HEK293 (cell line): ENCODE measurements around the gene IL25.

ENCODE experiments used
- CTCF ChIA-PET: fragments of 350-600 bp; formaldehyde crosslinking; extraction: SDS; loops from one replicate; lab custom pipeline; 2021; ENCODE audit warnings: antibody characterized with exemption; lab: Yijun Ruan, JAX
- POLR2A ChIA-PET: fragments of 300-600 bp; formaldehyde crosslinking; extraction: SDS; loops from one replicate; lab custom pipeline; 2020; ENCODE audit warnings: antibody characterized with exemption, inconsistent platforms; lab: Yijun Ruan, JAX
- H3K27ac ChIP-seq: fragments of 200-500 bp; sonication (Bioruptor generic); 2 replicates; pipeline ENCODE4 v1.5.1; 2014; ENCODE audit warnings: low read depth, low read length, control low read depth, inconsistent platforms; ENCODE audit errors: extremely low read depth
- H3K36me3 ChIP-seq, 2 experiments: fragments of 200-500 bp in 1 of 2; sonication (Bioruptor generic) in 1 of 2; 1 replicate in 1 of 2; 2 replicates in 1 of 2; pipeline ENCODE4 v1.5.1; 2014 to 2017; ENCODE audit warnings: inconsistent platforms in 2 of 2, low read length in 2 of 2; ENCODE audit not compliant: control insufficient read depth in 2 of 2, insufficient read depth in 1 of 2
- H3K4me1 ChIP-seq: fragments of 200-500 bp; sonication (Bioruptor generic); 2 replicates; pipeline ENCODE4 v1.5.1; 2014; ENCODE audit warnings: mild to moderate bottlenecking, low read length, inconsistent platforms; ENCODE audit not compliant: control insufficient read depth, insufficient read depth
- H3K4me3 ChIP-seq: 2 replicates; pipeline ENCODE4 v1.5.1; 2011; ENCODE audit warnings: low read depth, mild to moderate bottlenecking, control low read depth, low read length, moderate library complexity
- H3K9me3 ChIP-seq: fragments of 200-500 bp; sonication (Bioruptor generic); 2 replicates; pipeline ENCODE4 v1.5.1; 2014; ENCODE audit warnings: low read depth, low read length, inconsistent platforms; ENCODE audit not compliant: control insufficient read depth, insufficient read depth
- HOXD13 ChIP-seq: sonication (generic); formaldehyde crosslinking; IDR thresholded peaks from 2 replicates; pipeline ENCODE4 v1.8.0; 2022; ENCODE audit warnings: missing genetic modification reagents, borderline replicate concordance
- SP3 ChIP-seq: fragments of 450-650 bp; formaldehyde crosslinking; IDR thresholded peaks from 2 replicates; pipeline ENCODE4 v1.5.1; 2016; ENCODE audit warnings: missing biosample characterization, missing genetic modification characterization
- ZBTB8A ChIP-seq: fragments of 450-650 bp; formaldehyde crosslinking; IDR thresholded peaks from 2 replicates; pipeline ENCODE4 v1.5.1; 2016; ENCODE audit warnings: missing biosample characterization, missing genetic modification characterization
- ZFP37 ChIP-seq: fragments of 450-650 bp; formaldehyde crosslinking; IDR thresholded peaks from 2 replicates; pipeline ENCODE4 v1.5.1; 2016; ENCODE audit warnings: missing biosample characterization, missing genetic modification characterization
- ZNF10 ChIP-seq: fragments of 450-650 bp; formaldehyde crosslinking; IDR thresholded peaks from 2 replicates; pipeline ENCODE4 v1.5.1; 2017; ENCODE audit warnings: missing biosample characterization, missing genetic modification characterization
- ZNF121 ChIP-seq: fragments of 450-650 bp; formaldehyde crosslinking; IDR thresholded peaks from 2 replicates; pipeline ENCODE4 v1.5.1; 2016; ENCODE audit warnings: missing biosample characterization, missing genetic modification characterization
- ZNF274 ChIP-seq, 2 experiments: fragments of 200-500 bp in 1 of 2; fragments of 450-650 bp in 1 of 2; sonication (Bioruptor generic) in 1 of 2; formaldehyde crosslinking in 1 of 2; IDR thresholded peaks; 2 replicates each; pipeline versions ENCODE4 v1.5.1 to v1.6.1; 2014 to 2016; ENCODE audit warnings: borderline replicate concordance in 1 of 2, inconsistent platforms in 1 of 2, low read length in 1 of 2, missing biosample characterization in 1 of 2, missing genetic modification characterization in 1 of 2
- ZNF311 ChIP-seq: fragments of 450-650 bp; formaldehyde crosslinking; IDR thresholded peaks from 2 replicates; pipeline ENCODE4 v1.5.1; 2017; ENCODE audit warnings: missing biosample characterization, missing genetic modification characterization, borderline replicate concordance
- ZNF341 ChIP-seq: fragments of 450-650 bp; formaldehyde crosslinking; IDR thresholded peaks from 2 replicates; pipeline ENCODE4; 2016; ENCODE audit warnings: low read depth, missing biosample characterization, missing genetic modification characterization
- ZNF501 ChIP-seq: fragments of 450-650 bp; formaldehyde crosslinking; IDR thresholded peaks from 2 replicates; pipeline ENCODE4 v1.5.1; 2016; ENCODE audit warnings: missing biosample characterization, missing genetic modification characterization
- ZNF624 ChIP-seq: fragments of 450-650 bp; formaldehyde crosslinking; IDR thresholded peaks from 2 replicates; pipeline ENCODE4 v1.5.1; 2017; ENCODE audit warnings: missing biosample characterization, missing genetic modification characterization
- TF ChIP-seq, protein P1 (sequence below): fragments of 450-650 bp; formaldehyde crosslinking; IDR thresholded peaks from 2 replicates; pipeline ENCODE4 v1.5.1; 2016; ENCODE audit warnings: missing biosample characterization, missing genetic modification characterization
- TF ChIP-seq, protein P2 (sequence below): fragments of 450-650 bp; formaldehyde crosslinking; IDR thresholded peaks from 2 replicates; pipeline ENCODE4 v1.5.1; 2016; ENCODE audit warnings: missing biosample characterization, missing genetic modification characterization, borderline replicate concordance
- TF ChIP-seq, protein P3 (sequence below): fragments of 450-650 bp; formaldehyde crosslinking; IDR thresholded peaks from 2 replicates; pipeline ENCODE4 v1.5.1; 2017; ENCODE audit warnings: missing biosample characterization, missing genetic modification characterization
- TF ChIP-seq, protein P4 (sequence below): fragments of 450-650 bp; formaldehyde crosslinking; IDR thresholded peaks from 2 replicates; pipeline ENCODE4 v1.5.0; 2017; ENCODE audit warnings: missing biosample characterization, missing genetic modification characterization, borderline replicate concordance
- TF ChIP-seq, protein P5 (sequence below): fragments of 450-650 bp; formaldehyde crosslinking; IDR thresholded peaks from 2 replicates; pipeline ENCODE4 v1.5.1; 2017; ENCODE audit warnings: missing biosample characterization, missing genetic modification characterization
- TF ChIP-seq, protein P6 (sequence below): fragments of 450-650 bp; formaldehyde crosslinking; IDR thresholded peaks from 2 replicates; pipeline ENCODE4 v1.5.1; 2016; ENCODE audit warnings: missing biosample characterization, missing genetic modification characterization, low read depth
- TF ChIP-seq, protein P7 (sequence below): fragments of 450-650 bp; formaldehyde crosslinking; IDR thresholded peaks from 2 replicates; pipeline ENCODE4 v1.5.1; 2016; ENCODE audit warnings: missing biosample characterization, missing genetic modification characterization, low read depth

Gene IL25

DNA sequence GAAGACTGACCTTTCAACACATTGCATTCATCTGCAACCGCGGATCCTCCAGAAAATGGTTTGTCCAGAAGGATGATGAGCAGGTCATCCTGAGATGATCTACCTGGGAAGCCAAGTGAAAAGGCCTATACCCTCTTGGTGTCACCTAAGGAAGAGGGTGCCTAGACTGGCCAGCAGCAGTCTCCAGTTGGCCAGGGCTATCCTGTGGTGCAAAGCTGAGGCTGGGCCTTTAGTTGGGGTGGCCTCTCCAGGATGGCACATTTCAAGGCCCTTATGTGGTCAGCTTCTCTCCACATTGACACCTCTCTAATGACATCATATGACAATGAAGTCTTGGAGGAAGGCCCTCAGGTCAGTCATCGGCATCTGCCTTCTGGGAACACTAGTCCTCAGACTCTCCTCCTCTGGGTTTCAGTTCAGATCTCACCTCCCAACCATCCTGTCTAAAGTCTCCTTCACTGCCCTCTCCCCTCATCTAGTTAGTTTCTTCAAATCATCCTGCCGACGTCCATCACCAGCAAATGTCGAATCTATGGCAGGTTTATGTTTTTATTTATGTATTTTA lies 16.7 kb upstream of the IL25 start:
- Histone ChIP-seq H3K36me3 (no peaks in the 10 kb centered on the region), H3K27ac (no peak overlapping the region), H3K4me1 (no peaks in the 10 kb centered on the region), H3K4me3 (no peak overlapping the region), H3K9me3 (no peaks in the 10 kb centered on the region)
- TF ChIP-seq, protein P1, sequence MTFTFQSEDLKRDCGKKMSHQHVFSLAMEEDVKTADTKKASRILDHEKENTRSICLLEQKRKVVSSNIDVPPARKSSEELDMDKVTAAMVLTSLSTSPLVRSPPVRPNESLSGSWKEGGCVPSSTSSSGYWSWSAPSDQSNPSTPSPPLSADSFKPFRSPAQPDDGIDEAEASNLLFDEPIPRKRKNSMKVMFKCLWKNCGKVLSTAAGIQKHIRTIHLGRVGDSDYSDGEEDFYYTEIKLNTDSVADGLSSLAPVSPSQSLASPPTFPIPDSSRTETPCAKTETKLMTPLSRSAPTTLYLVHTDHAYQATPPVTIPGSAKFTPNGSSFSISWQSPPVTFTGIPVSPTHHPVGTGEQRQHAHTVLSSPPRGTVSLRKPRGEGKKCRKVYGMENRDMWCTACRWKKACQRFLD (tag by site-specific recombination), result no peak
- TF ChIP-seq ZNF10 (tag by site-specific recombination), result no peak
- TF ChIP-seq HOXD13 (CRISPR knock-in tag), result no peak
- POLR2A ChIA-PET, result no interaction called here
- CTCF ChIA-PET, result interaction anchor here (1.5 kb wide), 1 partner anchor 24 kb away, joined by 4 read pairs; no protein-coding TSS in a partner anchor

DNA sequence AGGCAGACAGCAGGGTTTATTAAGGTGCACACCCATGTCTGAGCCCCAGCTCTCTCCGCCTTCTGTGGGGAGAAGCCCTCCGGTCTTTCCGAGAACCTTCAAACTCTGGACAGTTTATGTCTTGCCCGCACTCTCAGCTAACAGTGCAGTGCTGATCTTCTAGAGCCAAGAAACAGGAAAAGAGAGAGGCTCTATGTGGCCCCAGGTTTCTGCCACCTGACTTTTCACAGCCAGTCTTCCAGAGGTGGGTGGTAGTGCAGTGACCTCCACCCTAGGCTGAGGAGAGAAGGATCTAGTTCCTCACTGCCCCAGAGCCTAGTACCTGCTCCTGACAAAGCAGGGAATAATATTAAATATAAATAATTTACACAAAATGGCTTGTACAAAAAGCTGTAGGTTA lies 15.9 kb upstream of the IL25 start:
- H3K9me3 ChIP-seq, result no peaks in the 10 kb centered on the region
- no peaks in the 10 kb centered on the region for H3K36me3 ChIP-seq
- CTCF ChIA-PET, result interaction anchor here (1.5 kb wide), 1 partner anchor 24 kb away, joined by 4 read pairs; no protein-coding TSS in a partner anchor
- no peak overlapping the region for H3K27ac ChIP-seq
- H3K4me1 ChIP-seq, result no peaks in the 10 kb centered on the region
- TF ChIP-seq ZNF624 (tag by site-specific recombination) (no peak), ZNF311 (tag by site-specific recombination) (no peak), ZNF274 (IDR thresholded peaks at IDR 0.05; ENCODE audit: low read length) (no peak), ZNF274 (tag by site-specific recombination; IDR thresholded peaks at IDR 0.05; ENCODE audit: borderline replicate concordance) (no peak), ZFP37 (no peak), ZNF501 (tag by site-specific recombination) (no peak), ZNF121 (tag by site-specific recombination) (no peak), ZNF341 (tag by site-specific recombination) (no peak), ZBTB8A (tag by site-specific recombination) (no peak), SP3 (tag by site-specific recombination) (no peak)
- TF ChIP-seq, protein P2, sequence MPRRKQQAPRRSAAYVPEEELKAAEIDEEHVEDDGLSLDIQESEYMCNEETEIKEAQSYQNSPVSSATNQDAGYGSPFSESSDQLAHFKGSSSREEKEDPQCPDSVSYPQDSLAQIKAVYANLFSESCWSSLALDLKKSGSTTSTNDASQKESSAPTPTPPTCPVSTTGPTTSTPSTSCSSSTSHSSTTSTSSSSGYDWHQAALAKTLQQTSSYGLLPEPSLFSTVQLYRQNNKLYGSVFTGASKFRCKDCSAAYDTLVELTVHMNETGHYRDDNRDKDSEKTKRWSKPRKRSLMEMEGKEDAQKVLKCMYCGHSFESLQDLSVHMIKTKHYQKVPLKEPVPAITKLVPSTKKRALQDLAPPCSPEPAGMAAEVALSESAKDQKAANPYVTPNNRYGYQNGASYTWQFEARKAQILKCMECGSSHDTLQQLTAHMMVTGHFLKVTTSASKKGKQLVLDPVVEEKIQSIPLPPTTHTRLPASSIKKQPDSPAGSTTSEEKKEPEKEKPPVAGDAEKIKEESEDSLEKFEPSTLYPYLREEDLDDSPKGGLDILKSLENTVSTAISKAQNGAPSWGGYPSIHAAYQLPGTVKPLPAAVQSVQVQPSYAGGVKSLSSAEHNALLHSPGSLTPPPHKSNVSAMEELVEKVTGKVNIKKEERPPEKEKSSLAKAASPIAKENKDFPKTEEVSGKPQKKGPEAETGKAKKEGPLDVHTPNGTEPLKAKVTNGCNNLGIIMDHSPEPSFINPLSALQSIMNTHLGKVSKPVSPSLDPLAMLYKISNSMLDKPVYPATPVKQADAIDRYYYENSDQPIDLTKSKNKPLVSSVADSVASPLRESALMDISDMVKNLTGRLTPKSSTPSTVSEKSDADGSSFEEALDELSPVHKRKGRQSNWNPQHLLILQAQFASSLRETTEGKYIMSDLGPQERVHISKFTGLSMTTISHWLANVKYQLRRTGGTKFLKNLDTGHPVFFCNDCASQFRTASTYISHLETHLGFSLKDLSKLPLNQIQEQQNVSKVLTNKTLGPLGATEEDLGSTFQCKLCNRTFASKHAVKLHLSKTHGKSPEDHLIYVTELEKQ (tag by site-specific recombination), result no peak
- TF ChIP-seq, protein P3, sequence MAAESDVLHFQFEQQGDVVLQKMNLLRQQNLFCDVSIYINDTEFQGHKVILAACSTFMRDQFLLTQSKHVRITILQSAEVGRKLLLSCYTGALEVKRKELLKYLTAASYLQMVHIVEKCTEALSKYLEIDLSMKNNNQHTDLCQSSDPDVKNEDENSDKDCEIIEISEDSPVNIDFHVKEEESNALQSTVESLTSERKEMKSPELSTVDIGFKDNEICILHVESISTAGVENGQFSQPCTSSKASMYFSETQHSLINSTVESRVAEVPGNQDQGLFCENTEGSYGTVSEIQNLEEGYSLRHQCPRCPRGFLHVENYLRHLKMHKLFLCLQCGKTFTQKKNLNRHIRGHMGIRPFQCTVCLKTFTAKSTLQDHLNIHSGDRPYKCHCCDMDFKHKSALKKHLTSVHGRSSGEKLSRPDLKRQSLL (tag by site-specific recombination), result no peak
- TF ChIP-seq, protein P4, sequence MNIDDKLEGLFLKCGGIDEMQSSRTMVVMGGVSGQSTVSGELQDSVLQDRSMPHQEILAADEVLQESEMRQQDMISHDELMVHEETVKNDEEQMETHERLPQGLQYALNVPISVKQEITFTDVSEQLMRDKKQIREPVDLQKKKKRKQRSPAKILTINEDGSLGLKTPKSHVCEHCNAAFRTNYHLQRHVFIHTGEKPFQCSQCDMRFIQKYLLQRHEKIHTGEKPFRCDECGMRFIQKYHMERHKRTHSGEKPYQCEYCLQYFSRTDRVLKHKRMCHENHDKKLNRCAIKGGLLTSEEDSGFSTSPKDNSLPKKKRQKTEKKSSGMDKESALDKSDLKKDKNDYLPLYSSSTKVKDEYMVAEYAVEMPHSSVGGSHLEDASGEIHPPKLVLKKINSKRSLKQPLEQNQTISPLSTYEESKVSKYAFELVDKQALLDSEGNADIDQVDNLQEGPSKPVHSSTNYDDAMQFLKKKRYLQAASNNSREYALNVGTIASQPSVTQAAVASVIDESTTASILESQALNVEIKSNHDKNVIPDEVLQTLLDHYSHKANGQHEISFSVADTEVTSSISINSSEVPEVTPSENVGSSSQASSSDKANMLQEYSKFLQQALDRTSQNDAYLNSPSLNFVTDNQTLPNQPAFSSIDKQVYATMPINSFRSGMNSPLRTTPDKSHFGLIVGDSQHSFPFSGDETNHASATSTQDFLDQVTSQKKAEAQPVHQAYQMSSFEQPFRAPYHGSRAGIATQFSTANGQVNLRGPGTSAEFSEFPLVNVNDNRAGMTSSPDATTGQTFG (tag by site-specific recombination), result no peak
- TF ChIP-seq, protein P5, sequence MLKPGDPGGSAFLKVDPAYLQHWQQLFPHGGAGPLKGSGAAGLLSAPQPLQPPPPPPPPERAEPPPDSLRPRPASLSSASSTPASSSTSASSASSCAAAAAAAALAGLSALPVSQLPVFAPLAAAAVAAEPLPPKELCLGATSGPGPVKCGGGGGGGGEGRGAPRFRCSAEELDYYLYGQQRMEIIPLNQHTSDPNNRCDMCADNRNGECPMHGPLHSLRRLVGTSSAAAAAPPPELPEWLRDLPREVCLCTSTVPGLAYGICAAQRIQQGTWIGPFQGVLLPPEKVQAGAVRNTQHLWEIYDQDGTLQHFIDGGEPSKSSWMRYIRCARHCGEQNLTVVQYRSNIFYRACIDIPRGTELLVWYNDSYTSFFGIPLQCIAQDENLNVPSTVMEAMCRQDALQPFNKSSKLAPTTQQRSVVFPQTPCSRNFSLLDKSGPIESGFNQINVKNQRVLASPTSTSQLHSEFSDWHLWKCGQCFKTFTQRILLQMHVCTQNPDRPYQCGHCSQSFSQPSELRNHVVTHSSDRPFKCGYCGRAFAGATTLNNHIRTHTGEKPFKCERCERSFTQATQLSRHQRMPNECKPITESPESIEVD (tag by site-specific recombination), result no peak
- TF ChIP-seq, protein P6, sequence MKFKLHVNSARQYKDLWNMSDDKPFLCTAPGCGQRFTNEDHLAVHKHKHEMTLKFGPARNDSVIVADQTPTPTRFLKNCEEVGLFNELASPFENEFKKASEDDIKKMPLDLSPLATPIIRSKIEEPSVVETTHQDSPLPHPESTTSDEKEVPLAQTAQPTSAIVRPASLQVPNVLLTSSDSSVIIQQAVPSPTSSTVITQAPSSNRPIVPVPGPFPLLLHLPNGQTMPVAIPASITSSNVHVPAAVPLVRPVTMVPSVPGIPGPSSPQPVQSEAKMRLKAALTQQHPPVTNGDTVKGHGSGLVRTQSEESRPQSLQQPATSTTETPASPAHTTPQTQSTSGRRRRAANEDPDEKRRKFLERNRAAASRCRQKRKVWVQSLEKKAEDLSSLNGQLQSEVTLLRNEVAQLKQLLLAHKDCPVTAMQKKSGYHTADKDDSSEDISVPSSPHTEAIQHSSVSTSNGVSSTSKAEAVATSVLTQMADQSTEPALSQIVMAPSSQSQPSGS, result no peak
- TF ChIP-seq, protein P7, sequence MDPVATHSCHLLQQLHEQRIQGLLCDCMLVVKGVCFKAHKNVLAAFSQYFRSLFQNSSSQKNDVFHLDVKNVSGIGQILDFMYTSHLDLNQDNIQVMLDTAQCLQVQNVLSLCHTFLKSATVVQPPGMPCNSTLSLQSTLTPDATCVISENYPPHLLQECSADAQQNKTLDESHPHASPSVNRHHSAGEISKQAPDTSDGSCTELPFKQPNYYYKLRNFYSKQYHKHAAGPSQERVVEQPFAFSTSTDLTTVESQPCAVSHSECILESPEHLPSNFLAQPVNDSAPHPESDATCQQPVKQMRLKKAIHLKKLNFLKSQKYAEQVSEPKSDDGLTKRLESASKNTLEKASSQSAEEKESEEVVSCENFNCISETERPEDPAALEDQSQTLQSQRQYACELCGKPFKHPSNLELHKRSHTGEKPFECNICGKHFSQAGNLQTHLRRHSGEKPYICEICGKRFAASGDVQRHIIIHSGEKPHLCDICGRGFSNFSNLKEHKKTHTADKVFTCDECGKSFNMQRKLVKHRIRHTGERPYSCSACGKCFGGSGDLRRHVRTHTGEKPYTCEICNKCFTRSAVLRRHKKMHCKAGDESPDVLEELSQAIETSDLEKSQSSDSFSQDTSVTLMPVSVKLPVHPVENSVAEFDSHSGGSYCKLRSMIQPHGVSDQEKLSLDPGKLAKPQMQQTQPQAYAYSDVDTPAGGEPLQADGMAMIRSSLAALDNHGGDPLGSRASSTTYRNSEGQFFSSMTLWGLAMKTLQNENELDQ, result no peak
- TF ChIP-seq, all 188 proteins: peak for 0
- POLR2A ChIA-PET, result no interaction called here
- no peak overlapping the region for H3K4me3 ChIP-seq
